NCI-H69 (cell line): Measurements from ENCODE around the gene EPHA3.
"Not testable (repeated sequence)": the region's sequence is repeated elsewhere in the genome, so short reads cannot be mapped to it uniquely, and the experiment has no call there.

Experiments used
- DNase-seq: peaks from one replicate; lab custom pipeline; 2025; lab: John Stamatoyannopoulos, UW

Gene EPHA3

DNA sequence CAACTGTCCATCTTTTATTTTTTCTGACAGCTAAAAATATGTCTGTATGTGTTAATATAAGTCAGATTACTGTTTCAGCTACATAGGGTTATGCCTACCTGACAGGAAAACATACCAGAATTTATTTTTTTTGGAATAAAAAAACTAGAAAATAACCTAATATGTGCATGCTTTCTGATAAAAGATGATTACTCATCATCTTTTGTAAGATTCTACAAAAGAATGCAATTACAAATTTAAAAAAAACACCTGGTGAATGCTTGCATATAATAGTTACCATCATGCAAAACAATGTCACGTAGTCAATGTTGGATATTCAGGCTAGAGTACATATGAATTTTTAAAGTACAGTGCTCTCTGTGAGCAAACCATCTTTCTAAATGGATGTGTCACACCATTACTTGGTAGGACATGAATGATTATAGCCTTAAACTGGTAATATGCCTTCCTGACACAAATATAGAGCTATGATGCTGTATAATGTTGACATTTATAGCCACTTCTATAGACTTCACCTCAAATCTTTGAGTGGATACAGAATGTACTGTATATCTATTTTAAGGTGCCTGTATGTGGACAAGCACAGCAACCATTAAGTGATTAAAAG is 180.6 kb downstream of the EPHA3 start:
- DNase-seq: no peak

DNA sequence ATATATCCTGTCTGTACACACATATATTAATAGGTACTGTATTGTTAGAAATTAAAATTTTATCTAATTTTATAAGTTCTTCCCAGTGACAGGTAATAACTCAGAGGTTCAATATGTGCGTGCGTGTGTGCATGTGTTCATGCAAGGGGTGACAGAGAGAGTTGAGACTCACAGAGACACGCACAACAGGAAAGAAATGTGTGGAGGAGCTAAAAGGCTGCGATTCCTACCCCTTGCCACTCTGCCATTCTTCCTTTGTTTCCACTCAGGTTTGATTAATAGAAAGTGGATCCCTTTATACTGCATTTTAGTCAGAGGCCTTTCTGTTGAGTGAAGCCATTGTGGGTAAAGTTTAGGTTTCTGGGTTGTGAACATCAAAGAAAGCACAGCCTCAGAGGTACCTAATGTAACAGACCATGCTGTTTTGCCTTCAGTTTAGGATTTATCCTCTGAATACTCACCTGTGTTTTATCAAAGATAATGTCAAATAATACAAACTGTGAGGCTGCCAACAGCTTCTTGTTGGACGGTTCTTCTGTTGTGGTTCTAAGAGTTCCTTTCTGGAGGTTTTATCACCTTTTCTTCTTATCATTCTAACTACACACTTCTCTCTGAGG is 182.3 kb downstream of the EPHA3 start:
- no peak for DNase-seq

DNA sequence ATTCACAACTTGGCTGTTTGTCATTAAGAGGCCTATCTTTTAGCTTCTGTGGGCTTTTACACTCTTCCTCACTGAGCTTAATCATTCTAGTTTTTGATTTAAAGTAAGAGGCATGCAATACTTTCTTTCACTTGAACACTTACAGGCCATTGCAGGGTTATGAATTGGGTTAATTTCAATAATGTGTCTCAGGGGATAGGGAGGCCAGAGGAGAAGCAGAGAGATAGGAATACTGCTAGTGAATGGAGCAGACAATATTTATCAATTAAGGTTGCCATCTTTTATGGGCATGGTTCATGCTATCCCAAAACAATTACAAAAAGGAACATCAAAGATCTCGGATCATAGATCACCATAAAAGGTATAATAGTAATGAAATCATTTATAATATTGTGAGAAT is 189.8 kb downstream of the EPHA3 start:
- no peak for DNase-seq

GRCh38 chr3:89300526-89300925 is 193.1 kb downstream of the EPHA3 start:
- DNase-seq: no peak

DNA sequence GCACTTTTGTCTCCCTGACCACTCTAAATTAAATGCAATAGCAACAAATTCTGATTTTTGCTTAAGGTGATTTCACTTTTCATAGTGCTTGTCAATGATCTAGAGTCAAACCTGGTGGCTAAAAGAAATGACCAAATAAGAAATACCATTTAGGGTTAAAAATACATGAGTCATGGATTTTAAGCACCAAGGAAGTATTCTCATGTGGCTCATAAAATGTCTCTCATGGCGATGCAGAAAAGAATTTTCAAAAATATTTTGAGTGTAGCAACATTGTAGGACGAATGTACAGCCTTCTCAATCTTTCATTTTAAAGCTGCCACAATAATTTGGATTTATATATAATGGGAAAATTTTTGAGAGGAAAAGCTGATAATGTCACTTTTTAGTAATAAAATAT is 193.6 kb downstream of the EPHA3 start:
- no peak for DNase-seq

DNA sequence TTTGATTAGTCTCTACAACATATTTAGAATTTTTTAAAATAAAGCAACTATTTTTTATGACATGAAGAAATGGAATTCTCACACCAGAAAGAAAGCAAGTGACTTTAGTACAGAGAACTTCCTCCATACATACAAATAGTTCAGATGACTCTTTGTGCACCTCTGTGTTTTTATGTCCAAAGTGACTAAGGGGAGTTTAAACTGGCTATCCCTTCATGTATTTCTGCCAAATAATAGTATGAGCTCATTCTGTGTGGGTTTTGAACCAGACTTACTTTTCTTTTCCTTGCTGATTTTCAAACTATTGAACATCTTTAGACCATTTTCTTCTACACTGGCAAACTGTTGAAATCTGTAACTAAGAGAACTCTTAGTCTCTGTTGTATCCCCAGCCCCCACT is 196.3 kb downstream of the EPHA3 start:
- no peak for DNase-seq

GRCh38 chr3:89306540-89306939 is 199.1 kb downstream of the EPHA3 start:
- DNase-seq: no peak

DNA sequence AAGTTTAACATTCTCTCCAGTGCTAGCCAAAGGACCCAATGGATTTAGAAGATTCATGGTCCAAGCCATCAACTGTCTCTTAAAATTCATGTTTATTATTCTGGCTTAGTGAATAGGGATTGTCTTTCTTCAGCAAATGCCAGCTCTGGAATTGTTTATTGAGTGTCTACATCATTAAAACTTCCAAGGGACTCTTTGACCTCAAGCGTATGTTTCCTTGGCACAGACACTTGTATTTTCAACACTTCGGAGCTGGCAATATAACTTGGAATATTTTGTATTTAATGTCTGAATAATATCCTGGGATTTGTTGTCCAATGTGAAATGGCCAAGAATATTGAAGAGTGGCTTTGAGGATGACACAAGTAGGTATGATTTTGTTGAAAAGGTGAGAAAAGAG is 204.2 kb downstream of the EPHA3 start:
- DNase-seq: no peak

- DNase-seq: no peak
Observed at GRCh38 chr3:89312141-89312540, 204.7 kb downstream of the EPHA3 start.

- peak; percentile 43 for DNase-seq
Observed at GRCh38 chr3:89314454-89315098, 207.2 kb downstream of the EPHA3 start.

DNA sequence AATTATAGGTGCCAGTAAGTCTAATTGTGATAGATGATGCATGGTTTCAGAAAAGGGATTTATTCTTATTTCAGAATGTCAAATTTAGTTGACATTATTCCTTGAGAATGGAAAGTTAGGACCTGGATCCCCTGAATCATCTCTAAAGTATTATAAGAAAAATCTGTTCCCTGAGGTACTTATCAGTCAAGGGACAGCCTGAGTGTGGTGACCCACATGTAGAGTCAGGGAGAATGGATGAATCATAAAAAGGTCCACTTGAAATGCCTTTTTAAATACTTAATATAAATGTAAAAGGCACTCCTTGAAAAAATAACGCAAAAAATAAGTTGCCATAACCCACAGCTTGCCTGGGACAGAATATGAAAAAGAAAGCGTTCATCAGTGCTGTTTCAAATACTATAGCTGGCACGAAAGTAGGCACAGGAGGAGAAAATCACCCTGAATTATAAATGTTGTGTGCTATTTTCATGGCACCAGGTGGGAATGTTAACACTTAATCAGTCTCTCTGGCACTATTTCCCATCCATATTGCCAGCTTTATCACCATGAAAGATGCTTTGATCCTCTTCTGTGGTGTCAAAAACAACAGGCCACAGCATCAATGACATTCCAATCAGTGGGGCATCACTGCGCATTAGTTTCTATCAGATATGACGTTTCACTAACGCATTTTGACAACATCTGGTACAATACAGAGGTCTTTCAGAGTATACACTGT is 208.5 kb downstream of the EPHA3 start:
- no peak for DNase-seq

DNA sequence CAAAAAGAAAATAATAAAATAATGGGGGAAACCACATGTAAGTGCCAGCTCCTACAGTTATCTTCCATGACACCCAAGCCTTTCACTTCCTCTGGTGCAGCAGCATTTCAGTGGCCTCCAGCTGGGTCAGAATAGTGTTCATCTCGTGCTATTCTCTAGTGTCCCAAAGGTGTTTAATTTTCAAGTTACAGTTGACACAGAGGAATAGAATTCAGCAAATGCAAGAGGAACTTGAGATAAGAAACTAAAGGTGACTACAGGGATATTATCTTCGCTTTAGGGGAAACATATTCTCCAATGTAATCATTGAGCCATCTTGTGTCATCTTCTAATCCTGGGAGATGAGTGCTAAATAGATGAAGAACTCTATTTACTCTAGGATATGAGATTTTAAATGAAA is 212.8 kb downstream of the EPHA3 start:
- DNase-seq: no peak

GRCh38 chr3:89326997-89327396 is 219.6 kb downstream of the EPHA3 start:
- DNase-seq: no peak

DNA sequence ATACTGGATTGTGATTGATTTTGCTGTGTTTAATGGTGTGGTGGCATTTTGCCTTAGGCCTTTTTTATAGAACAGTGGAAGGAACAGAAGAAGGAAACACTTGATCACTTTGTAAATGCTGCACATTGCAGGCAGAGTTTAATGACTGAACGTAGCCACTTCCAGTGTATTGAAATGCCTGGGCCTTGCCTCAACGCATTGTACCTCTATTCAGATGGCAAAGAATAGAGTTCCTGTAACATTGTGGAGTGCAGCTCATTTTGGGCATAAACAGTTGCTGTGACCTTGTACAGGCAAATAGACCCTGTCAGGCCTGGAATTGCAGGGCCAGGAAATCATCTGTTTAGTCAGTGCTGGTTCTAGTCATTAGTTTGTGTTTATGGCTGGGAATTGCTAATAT is 225.0 kb downstream of the EPHA3 start:
- DNase-seq: no peak

DNA sequence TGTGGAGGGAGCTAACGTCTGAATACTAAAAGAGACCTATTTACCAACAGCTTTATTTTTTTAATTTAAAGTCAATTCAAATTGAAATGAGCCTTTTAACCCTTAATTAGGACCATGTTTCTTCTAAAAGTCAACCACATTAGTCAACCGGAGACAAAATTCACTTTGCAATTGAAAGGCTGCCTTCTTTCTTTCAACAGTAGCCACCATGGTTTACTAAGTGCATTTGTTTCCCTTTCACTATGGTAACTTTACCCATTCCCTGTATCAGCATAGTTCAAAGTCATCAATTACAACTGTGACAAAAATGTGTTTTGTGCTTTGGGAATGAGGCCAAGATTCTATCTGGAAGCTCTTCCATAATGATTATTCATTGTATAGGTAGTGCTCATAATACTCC is 225.4 kb downstream of the EPHA3 start:
- DNase-seq: no peak

- no peak for DNase-seq
Observed at GRCh38 chr3:89335693-89336092, 228.3 kb downstream of the EPHA3 start.

- no peak for DNase-seq
Observed at GRCh38 chr3:89340408-89340807, 233.0 kb downstream of the EPHA3 start.

DNA sequence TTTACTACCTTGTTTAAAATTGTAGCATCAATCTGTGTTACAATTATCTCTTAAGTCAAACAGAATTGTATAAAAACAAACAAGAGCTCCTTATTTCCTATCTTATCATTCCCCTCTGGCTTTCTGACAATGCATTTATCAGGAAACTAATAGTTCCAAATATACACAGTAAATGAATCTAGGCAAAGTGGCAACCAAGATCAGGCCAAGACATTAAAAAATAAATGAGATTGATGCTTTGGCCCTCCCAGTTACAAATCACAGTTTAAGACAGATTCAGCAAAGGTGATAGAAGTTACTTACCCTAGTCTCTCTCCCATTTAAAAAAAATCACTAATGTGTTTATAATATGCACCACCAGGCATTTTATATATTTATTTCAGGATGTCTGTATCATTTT is 236.7 kb downstream of the EPHA3 start:
- no peak for DNase-seq

- DNase-seq: not testable (repeated sequence)
Observed at GRCh38 chr3:89350935-89351334, 243.5 kb downstream of the EPHA3 start.

- no peak for DNase-seq
Observed at GRCh38 chr3:89353465-89353864, 246.0 kb downstream of the EPHA3 start.

- DNase-seq: no peak
Observed at GRCh38 chr3:89358281-89358680, 250.9 kb downstream of the EPHA3 start.

DNA sequence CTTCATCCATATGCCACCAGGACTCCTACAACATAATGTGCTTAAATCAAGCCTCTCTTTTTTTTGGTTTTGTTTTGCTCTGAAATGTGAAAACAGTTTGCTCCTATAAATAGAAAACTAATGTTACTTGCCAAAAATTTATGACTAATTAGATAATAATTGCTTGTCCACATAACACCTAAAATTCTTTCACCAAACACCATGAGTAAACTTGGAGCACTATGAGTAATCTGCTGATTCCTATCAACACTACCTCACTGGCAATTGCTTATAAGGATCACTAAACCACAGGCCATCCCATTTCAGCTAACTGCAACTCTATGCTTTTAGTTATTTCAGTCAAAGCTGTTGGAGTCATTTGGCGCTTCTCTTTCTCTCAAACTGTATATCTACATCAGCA is 252.7 kb downstream of the EPHA3 start:
- no peak for DNase-seq

GRCh38 chr3:89362496-89362895 is 255.1 kb downstream of the EPHA3 start:
- DNase-seq: no peak
